ENCODE measurements around the gene LOXL1. TPM values are rescaled to one million over a fixed set of nuclear protein-coding genes. Genes with fewer than 3 reads are reported as not detected.

LOXL1 gene
- total RNA-seq, 2 donors from 2014 or later: 20.5 to 22.5 TPM

- Histone ChIP-seq H3K9me3 (no peaks in the 10 kb centered on the region), H3K4me3 (no peak overlapping the region), H3K4me1 (replicated peaks) (no peaks in the 10 kb centered on the region), H3K27ac (no peak overlapping the region), H3K27me3 (replicated peaks; ENCODE audit: insufficient read depth) (no peaks in the 10 kb centered on the region), H3K36me3 (no peaks in the 10 kb centered on the region)
- intact Hi-C loops (cut with DNase I): no loop called here
- TF ChIP-seq CTCF (IDR thresholded peaks at IDR 0.05): no peak
- 80% methylated on average over 10 of the region's 10 CpGs for WGBS
- DNase-seq (ENCODE audit: low spot score): no peak
These were observed 37.8 kb upstream of the LOXL1 start for GRCh38 chr15:73888224-73889041.

- Histone ChIP-seq H3K27me3 (replicated peaks; ENCODE audit: insufficient read depth) (no peaks in the 10 kb centered on the region), H3K4me1 (replicated peaks) (no peaks in the 10 kb centered on the region), H3K9me3 (no peaks in the 10 kb centered on the region), H3K36me3 (no peaks in the 10 kb centered on the region), H3K27ac (no peak overlapping the region), H3K4me3 (no peak overlapping the region)
- TF ChIP-seq CTCF (IDR thresholded peaks at IDR 0.05) (no peak), POLR2AphosphoS5 (IDR thresholded peaks at IDR 0.05) (no peak), POLR2A (IDR thresholded peaks at IDR 0.05) (no peak)
- 75% methylated on average over 6 of the region's 6 CpGs for WGBS
- no peak for DNase-seq (ENCODE audit: low spot score)
- intact Hi-C loops (cut with DNase I): no loop called here
These were observed 37.1 kb upstream of the LOXL1 start for GRCh38 chr15:73889053-73889761.

GRCh38 chr15:73889762-73890124, 36.5 kb upstream of the LOXL1 start:
- Histone ChIP-seq H3K4me3 (no peak overlapping the region), H3K27me3 (replicated peaks; ENCODE audit: insufficient read depth) (no peaks in the 10 kb centered on the region), H3K27ac (no peak overlapping the region), H3K36me3 (no peaks in the 10 kb centered on the region), H3K4me1 (replicated peaks) (no peaks in the 10 kb centered on the region), H3K9me3 (no peaks in the 10 kb centered on the region)
- TF ChIP-seq CTCF (IDR thresholded peaks at IDR 0.05) (no peak), POLR2A (IDR thresholded peaks at IDR 0.05) (no peak), POLR2AphosphoS5 (IDR thresholded peaks at IDR 0.05) (no peak)
- intact Hi-C loops (cut with DNase I): no loop called here
- DNase-seq (ENCODE audit: low spot score): no peak
- WGBS: 58% methylated on average over 1 of the region's 1 CpG

- H3K4me3 ChIP-seq: no peak overlapping the region
- H3K9me3 ChIP-seq: no peaks in the 10 kb centered on the region
- WGBS: 84% methylated on average over 10 of the region's 11 CpGs
- TF ChIP-seq CTCF (IDR thresholded peaks at IDR 0.05) (no peak), POLR2AphosphoS5 (IDR thresholded peaks at IDR 0.05) (no peak), POLR2A (IDR thresholded peaks at IDR 0.05) (no peak)
- H3K36me3 ChIP-seq: no peaks in the 10 kb centered on the region
- H3K27me3 ChIP-seq (replicated peaks; ENCODE audit: insufficient read depth): no peaks in the 10 kb centered on the region
- intact Hi-C loops (cut with DNase I): no loop called here
- no peak overlapping the region for H3K27ac ChIP-seq
- no peak for DNase-seq (ENCODE audit: low spot score)
- no peaks in the 10 kb centered on the region for H3K4me1 ChIP-seq (replicated peaks)
These were observed 34.6 kb upstream of the LOXL1 start for GRCh38 chr15:73891328-73892315.

All from prostate gland (tissue), 2 donors.